Lower lobe of right lung (tissue), 2 donors: ENCODE results near the gene C21orf91. TPM values are rescaled to one million over a fixed set of nuclear protein-coding genes. Genes with fewer than 3 reads are reported as not detected.

Source experiments
- ATAC-seq, 2 donors: fragments of 200-7000 bp; cut with Tn5 transposase; one replicate each; pipeline ENCODE4 v1.9.1; 2020 to 2022; ENCODE audit warnings: mild to moderate bottlenecking in 2 of 2, moderate library complexity in 2 of 2
- DNase-seq: peaks from one replicate; pipeline ENCODE4 v3.0.0-alpha.2; 2020
- H3K27ac ChIP-seq: fragments of 200-600 bp; one replicate; pipeline ENCODE4 v1.8.0; 2022
- H3K27me3 ChIP-seq: fragments of 200-600 bp; one replicate; pipeline ENCODE4 v1.8.0; 2022; ENCODE audit warnings: low read depth
- H3K36me3 ChIP-seq: fragments of 200-600 bp; one replicate; pipeline ENCODE4 v1.8.0; 2022; ENCODE audit warnings: mild to moderate bottlenecking
- H3K4me1 ChIP-seq: fragments of 200-600 bp; one replicate; pipeline ENCODE4 v1.8.0; 2022
- H3K4me3 ChIP-seq: fragments of 200-600 bp; one replicate; pipeline ENCODE4 v1.8.0; 2022; ENCODE audit warnings: mild to moderate bottlenecking
- H3K9me3 ChIP-seq: fragments of 200-600 bp; one replicate; pipeline ENCODE4 v1.8.0; 2022
- CTCF ChIP-seq: fragments of 200-600 bp; IDR thresholded peaks from one replicate; pipeline ENCODE4 v1.8.0; 2022; ENCODE audit warnings: antibody characterized with exemption, mild to moderate bottlenecking
- intact Hi-C: fragments of 100-400 bp; cut with DNase I; formaldehyde crosslinking; loops from one replicate; pipeline ENCODE4 v1.11.0; 2022
- total RNA-seq: library from RNA; stranded (reverse); fragmentation: NEBNext Ultra II Directional; extraction: Animal tissue kit (Norgen Biotek cat#: 25700); gene quantifications from one replicate; pipeline ENCODE4 v1.2.1, GENCODE V29; 2021
- donor health status: DM: no; HTN: yes; CAD: no; lungs with severe emphysema.

C21orf91 gene
- total RNA-seq, 1 donor from 2014 or later: 24.8 TPM

DNA sequence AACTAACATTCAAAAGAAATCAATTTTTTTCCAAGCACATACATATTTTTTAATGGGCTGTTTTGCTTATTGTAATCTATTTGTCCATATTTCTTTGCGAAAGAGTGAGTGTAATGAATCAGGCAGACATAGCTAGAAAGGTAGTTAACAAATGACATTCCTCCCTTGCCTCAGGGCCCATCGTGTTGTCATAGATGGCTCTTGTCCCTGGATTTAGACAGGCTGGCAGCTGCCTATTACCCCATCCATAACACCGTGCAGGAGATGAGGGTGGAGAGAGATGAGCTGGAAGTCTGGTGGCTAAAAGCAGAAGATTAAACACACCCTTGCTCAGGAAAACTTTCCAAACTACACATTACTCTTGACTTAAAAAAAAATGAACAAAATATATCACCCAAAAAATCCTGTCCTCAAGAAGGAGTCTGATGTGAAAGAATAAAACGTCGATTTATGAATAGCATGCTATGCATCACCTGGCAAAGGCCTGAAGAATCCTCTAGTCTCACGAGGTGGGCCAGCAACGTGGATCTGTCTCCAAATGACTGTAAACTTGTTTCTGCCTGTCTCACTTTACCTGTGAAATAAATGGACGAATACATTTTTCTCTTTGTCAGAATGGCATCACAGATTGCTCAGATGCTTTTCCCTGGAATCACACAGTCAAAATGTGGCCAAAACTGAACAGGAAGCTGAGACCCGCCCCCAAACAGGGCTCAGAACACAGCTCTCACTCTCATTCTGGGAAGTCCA lies 55.7 kb downstream of the C21orf91 start:
- no peak for TF ChIP-seq CTCF
- Histone ChIP-seq H3K27me3 (no peaks in the 10 kb centered on the region), H3K4me1 (peaks cover 10% of the 10 kb centered on the region), H3K4me3 (no peak overlapping the region), H3K27ac (no peak overlapping the region), H3K36me3 (no peaks in the 10 kb centered on the region), H3K9me3 (no peaks in the 10 kb centered on the region)
- intact Hi-C loops: no loop called here
- ATAC-seq (no peak), DNase-seq (no peak)

DNA sequence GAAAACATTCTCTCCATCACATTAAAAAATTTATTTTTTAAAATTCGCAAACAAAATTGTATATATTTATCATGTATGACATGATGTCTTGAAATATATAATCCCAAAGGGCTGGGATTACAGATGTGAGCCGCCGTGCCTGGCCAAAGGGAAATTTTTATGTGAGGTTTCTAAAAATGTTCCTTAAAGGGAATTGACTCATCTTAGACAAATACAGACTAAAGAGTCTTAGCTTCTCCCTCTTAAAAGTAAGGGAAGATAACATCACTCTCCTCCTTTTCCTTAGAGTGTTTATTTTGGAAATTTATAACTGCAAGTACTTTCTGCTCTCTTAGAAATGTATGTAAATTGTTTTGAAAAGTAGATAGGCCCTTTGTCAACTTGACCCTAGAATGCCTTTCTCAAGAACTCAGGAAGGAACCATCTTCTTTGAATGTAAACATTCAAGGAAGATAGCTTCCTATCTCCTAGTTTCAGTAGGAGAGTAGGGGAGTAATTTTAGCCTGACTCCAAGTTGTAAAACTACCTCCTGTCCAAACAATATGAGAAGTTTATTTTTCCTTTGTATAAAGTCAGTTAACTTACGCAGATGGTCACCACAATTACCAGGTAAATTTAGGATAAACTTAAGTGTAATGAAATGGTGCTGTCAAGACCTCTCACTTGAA lies 59.5 kb downstream of the C21orf91 start:
- TF ChIP-seq CTCF: no peak
- no peak for ATAC-seq
- intact Hi-C loops: no loop called here
- H3K9me3 ChIP-seq: no peaks in the 10 kb centered on the region
- H3K4me3 ChIP-seq: no peak overlapping the region
- DNase-seq: no peak
- no peaks in the 10 kb centered on the region for H3K27me3 ChIP-seq
- H3K36me3 ChIP-seq: no peaks in the 10 kb centered on the region
- H3K27ac ChIP-seq: no peak overlapping the region
- H3K4me1 ChIP-seq: peaks cover 11% of the 10 kb centered on the region

GRCh38 chr21:17758683-17759082 lies 60.5 kb downstream of the C21orf91 start:
- intact Hi-C loops: no loop called here
- no peak for ATAC-seq
- no peak overlapping the region for H3K27ac ChIP-seq

DNA sequence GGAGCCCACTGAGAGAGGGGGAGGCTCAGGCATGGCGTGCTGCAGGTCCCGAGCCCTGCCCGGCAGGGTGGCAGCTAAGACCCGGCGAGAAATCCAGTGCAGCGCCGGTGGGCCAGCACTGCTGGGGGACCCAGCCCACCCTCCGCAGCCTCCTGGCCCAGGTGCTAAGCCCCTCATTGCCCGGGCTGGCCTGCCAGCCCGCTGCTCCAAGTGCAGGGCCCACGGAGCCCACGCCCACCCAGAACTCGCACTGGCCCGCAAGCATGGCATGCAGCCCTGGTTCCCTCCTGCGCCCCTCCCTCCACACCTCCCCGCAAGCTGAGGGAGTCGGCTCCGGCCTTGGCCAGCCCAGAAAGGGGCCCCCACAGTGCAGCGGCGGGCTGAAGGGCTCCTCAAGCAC lies 61.5 kb downstream of the C21orf91 start:
- ATAC-seq (no peak), DNase-seq (no peak)
- no peaks in the 10 kb centered on the region for H3K27me3 ChIP-seq
- no peaks in the 10 kb centered on the region for H3K36me3 ChIP-seq
- H3K4me3 ChIP-seq: no peak overlapping the region
- intact Hi-C loops: no loop called here
- no peaks in the 10 kb centered on the region for H3K9me3 ChIP-seq
- no peak overlapping the region for H3K27ac ChIP-seq
- no peak for TF ChIP-seq CTCF
- peaks cover 11% of the 10 kb centered on the region for H3K4me1 ChIP-seq

More at GRCh38 chr21:17758683-17759082, 60.5 kb downstream of the C21orf91 start:
- Histone ChIP-seq H3K36me3 (no peaks in the 10 kb centered on the region), H3K9me3 (no peaks in the 10 kb centered on the region), H3K4me3 (no peak overlapping the region), H3K4me1 (peaks cover 11% of the 10 kb centered on the region), H3K27me3 (no peaks in the 10 kb centered on the region)
- TF ChIP-seq CTCF: no peak
- DNase-seq: no peak

DNA sequence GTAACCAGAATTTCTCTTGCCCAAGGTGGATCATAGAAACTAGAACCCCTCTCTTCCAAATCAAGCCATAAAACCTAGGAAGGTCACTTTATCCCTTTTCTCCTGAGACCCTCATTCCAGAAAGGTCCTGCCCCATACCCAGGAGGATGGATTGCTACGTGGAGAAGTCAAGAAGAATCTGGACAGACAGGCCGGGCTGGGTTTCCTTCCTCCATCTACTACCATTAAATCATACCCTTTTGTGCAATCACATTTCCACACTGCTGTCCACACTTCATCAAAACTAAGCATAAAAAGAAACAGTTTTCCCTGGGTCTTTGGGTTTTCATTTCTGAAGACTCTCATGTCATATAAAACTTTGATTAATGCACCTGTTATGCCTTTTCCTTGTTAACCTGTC lies 65.4 kb downstream of the C21orf91 start:
- DNase-seq: no peak
- no peak overlapping the region for H3K4me3 ChIP-seq
- no peaks in the 10 kb centered on the region for H3K27me3 ChIP-seq
- no peak for TF ChIP-seq CTCF
- peaks cover 3% of the 10 kb centered on the region for H3K4me1 ChIP-seq
- intact Hi-C loops: no loop called here
- no peaks in the 10 kb centered on the region for H3K36me3 ChIP-seq
- H3K9me3 ChIP-seq: no peaks in the 10 kb centered on the region
- H3K27ac ChIP-seq: no peak overlapping the region
- no peak for ATAC-seq
